Stimulated activated CD8-positive, alpha-beta memory T cell treated with anti-CD3 and anti-CD28 coated beads, Interleukin-4, amount 100 ng/mL, for 24 hours (primary cell): Measurements from ENCODE around the gene OR8S1.
"Not testable (repeated sequence)": the region's sequence is repeated elsewhere in the genome, so short reads cannot be mapped to it uniquely, and the experiment has no call there.

Experiments used
- DNase-seq: peaks from one replicate; pipeline ENCODE4 v3.0.0-alpha.2; 2020; ENCODE audit warnings: low read depth

OR8S1 gene

DNA sequence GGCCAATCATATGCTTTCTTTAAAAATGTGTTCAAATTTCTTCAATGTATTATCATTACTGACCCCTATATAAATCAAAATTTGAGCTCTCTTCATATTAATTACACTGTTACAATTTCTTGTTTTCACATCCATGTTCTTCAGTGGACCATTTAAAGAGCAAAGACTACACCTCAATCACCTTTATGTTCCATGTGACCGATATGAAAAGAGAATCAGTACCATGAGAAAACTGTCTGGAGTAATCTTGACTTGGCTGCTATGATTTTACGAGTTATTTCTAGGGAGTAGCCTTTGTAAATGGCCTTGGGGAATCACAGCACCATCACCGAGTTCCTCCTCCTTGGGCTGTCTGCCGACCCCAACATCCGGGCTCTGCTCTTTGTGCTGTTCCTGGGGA is at the start of gene OR8S1:
Gene OR8S1 (plus strand): TSS at position 301 of the 400 bp plus-strand sequence. CDS start 0 bp downstream, at position 301.
- no peak for DNase-seq

DNA sequence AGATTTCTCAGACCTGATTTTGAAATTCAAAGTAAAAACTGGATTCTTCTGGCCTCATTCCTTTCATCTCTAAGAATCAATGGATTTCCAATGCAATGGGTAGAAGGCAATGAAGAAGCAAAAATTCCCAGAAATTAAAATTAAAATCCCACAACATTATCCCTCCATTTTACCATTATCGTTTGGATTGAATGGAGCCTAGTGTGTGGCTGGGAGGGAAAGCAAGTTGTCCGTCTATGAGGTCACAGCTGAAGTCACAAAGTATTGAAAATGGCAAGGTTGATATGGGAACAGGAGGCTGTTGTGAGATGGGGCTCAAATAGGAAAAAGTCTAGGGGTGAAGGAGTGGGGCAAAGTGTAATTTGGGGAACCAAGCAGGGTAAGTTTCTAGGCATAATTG is 43.2 kb upstream of the OR8S1 start, which contains the start of gene C12orf54:
Gene C12orf54 (plus strand): TSS at position 301 of the 400 bp plus-strand sequence. CDS start 799 bp downstream, outside the sequence.
- DNase-seq: no peak

GRCh38 chr12:48482930-48483329 is 42.5 kb upstream of the OR8S1 start:
- DNase-seq: no peak

DNA sequence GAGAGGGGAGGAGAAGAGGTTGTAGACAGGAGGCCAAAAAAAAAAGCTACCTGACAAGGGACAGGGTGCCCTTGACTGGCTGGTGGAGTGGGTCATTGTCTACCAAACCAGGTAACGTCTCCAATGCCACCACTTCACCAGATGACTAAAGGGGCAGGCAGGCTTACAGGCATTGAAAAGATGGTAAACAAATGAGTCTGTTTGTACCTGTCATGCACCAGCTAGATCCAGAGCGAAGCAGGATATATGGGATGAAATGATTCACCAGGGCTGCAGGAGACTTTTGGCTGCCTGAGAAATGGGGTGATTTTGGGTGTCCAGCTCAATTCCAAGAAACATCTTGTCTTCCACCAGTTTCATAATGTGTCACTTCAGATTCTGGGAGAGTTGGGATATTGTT is 39.2 kb upstream of the OR8S1 start:
- no peak for DNase-seq

GRCh38 chr12:48486679-48487078 is 38.8 kb upstream of the OR8S1 start:
- DNase-seq: no peak

DNA sequence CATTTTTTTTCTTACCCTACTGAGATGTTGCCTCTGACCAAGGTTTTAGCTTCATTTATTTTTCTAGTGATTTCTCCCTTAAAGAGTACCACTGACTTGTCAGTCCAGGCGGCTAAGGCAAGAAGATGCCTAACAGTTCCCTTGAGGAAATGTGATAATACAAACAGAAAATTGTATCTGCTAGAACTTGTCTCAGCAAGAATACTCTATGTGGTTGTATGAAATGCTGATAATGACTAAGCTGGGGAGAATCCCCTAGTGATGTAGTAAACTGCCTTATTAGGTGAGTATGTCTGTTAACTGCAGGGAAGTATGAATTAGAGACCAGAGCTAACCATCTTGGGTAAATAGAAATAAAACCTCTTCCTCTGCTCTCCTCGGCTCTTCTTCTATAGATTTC is 36.4 kb upstream of the OR8S1 start:
- DNase-seq: no peak

DNA sequence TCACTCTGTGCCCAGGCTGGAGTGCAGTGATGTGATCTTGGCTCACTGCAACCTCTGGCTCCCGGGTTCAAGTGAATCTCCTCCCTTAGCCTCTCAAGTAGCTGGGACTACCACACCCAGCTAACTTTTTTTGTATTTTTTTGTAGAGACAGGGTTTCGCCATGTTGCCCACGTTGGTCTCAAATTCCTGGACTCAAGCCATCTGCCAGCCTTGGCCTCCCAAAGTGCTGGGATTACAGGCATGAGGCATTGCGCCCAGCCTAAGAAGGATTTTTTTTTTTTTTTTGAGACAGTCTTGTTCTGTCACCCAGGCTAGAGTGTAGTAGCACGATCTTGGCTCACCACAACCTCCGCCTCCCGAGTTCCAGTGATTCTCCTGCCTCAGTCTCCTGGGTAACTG is 36.0 kb upstream of the OR8S1 start:
- not testable (repeated sequence) for DNase-seq

- not testable (repeated sequence) for DNase-seq
Measured at GRCh38 chr12:48500281-48500680, 25.2 kb upstream of the OR8S1 start.

DNA sequence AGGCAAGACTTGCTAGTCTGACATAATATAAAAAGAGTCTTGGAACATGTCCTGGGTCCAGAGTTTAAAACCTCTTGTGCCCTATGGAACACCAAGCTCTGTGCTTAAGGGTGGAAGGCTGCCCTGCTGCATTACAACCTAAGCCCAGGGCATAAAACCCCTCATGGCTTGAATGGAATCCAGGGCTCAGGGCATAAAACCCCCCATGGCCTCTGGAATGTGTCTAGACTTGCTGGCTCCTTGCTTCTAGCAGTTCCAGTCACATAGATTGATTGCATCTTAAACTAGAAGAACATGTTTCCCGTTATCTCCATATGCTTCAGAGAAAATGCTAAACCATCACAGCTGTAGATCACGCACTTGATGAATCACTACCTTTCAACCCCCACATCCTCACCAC is 18.6 kb upstream of the OR8S1 start:
- DNase-seq: not testable (repeated sequence)

DNA sequence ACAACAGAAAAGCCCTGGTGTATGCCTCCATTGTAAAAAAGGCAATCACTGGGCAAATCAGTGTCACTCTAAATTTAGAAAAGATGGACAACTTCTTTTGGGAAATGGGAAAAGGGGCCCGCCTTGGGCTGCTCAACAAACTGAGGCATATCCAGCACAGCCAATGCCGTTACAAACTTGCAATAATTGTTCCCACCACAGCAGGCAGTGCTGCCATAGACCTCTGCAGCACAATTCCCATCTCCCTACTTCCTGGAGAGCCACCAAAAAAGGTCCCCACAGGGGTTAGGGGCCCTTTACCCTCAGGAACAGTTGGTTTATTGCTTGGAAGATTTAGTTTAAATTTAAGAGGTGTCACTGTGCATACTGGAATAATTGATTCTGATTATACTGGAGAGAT is 16.4 kb upstream of the OR8S1 start:
- DNase-seq: no peak

- DNase-seq: no peak
Measured at GRCh38 chr12:48510111-48510510, 15.3 kb upstream of the OR8S1 start.

- no peak for DNase-seq
Measured at GRCh38 chr12:48512855-48513254, 12.6 kb upstream of the OR8S1 start.

DNA sequence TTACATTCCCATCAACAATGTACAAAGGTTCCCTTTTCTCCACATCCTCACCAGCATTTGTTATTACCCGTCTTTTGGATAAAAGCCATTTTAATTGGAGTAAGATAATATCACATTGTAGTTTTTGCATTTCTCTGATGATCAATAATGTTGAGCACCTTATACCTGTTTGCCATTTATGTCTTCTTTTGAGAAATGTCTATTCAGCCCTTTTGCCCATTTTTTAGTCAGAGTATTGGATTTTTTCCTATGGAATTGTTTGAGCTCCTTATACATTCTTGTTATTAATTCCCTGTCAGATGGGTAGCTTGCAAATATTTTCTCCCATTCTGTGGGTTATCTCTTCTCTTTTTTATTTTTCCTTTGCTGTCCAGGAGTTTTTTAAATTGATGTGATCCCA is 10.7 kb upstream of the OR8S1 start:
- no peak for DNase-seq

GRCh38 chr12:48520381-48520780 is 5.1 kb upstream of the OR8S1 start:
- DNase-seq: not testable (repeated sequence)

DNA sequence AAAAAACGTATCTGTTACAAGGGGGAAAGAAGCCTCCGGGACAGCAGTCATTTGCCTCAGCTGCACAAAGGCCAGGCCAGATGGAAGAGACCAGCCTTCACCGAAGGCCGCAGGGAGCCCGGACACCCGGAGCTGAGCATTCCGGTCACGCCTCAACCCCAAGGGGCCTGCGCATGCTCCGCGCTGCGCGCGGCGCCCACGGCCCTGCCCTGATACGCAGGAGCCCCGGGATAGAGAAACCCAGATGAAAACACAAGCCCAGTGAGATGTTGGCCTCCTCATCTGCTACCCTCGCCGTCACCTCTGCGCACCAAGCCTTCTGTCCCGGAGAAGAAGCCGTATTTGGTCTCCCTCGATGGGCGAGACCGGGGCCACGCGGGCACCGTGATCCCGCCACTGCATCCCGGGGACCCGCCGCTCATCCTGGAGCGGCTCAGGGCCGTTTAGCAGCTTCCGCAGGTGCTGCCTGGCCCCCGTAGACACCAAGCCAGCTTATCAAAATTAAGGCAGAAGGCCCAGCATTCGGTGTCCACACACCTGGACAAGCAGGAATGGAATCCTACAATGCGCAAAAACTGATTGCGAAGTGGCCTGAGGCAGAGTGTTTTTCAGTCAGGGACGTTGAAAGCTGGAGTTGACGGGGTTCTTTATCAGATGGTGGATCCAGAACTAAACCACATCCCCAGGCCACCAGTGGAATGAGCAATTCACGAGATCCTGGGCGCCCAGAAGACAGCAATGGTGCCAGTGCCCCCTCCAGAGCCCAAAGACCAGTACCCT is 2.6 kb downstream of the OR8S1 start:
- DNase-seq: no peak

GRCh38 chr12:48532601-48533000 is 7.2 kb downstream of the OR8S1 start:
- no peak for DNase-seq

DNA sequence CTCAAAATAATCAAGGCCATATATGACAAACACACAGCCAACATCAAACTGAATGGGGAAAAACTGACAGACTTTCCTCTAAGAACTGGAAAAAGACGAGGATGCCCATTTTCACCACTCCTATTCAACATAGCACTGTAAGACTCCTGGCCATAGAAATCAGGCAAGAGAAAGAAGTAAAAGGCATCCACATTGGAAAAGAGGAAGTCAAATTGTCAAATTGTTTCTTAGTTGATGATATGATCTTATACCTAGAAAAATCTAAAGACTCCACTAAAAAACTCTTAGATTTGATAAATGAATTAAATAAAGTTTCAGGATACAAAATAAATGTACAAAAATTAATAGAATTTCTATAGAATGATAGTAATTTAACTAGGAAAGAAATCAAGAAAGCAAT is 11.2 kb downstream of the OR8S1 start:
- DNase-seq: no peak

- peak; percentile 30 for DNase-seq
Measured at GRCh38 chr12:48542300-48542928, 17.0 kb downstream of the OR8S1 start.

DNA sequence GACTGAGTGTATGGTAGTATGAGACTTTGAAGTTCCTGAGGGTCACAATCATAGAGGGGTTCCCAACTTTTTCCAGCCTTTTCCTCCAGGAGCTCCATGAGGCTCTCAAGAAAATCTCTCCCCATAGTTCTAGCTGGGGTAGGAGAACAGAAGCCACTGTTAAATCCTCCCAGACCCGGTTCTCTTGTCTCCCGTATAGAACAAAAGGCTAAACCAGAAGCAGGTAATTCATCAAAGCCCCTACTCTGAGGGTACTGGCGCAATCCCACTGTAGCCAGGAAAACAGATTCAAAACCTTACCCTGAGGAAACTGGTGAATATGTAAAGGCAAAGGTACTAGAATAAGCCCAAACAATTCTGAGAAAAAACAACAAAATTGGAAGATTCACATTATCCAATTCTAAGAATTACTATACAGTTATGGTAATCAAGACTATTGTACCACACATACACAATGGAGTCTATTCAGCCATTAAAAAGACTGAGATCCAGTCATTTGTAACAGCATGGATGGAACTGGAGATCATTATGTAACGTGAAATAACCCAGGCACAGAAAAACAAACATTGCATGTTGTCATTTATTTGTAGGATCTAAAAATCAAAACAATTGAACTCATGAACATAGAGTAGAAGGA is 20.5 kb downstream of the OR8S1 start:
- DNase-seq: no peak

DNA sequence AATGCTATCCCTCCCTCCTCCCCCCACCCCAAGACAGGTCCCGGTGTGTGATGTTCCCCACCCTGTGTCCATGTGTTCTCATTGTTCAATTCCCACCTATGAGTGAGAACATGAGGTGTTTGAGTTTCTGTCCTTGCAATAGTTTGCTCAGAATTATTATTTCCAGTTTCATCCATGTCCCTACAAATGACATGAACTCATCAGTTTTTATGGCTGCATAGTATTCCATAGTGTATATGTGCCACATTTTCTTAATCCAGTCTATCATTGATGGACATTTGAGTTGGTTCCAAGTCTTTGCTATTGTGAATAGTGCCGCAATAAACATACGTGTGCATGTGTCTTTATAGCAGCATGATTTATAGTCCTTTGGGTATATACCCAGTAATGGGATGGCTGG is 21.6 kb downstream of the OR8S1 start:
- not testable (repeated sequence) for DNase-seq

DNA sequence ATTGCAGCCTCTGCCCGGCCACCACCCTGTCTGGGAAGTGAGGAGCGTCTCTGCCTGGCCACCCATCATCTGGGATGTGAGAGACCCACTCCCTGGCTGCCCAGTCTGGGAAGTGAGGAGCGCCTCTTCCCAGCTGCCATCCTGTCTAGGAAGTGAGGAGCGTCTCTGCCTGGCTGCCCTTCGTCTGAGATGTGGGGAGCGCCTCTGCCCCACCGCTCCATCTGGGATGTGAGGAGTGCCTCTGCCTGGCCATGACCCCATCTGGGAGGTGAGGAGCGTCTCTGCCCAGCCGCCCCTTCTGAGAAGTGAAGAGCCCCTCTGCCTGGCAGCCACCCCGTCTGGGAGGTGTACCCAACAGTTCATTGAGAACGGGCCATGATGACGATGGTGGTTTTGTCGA is 26.2 kb downstream of the OR8S1 start:
- DNase-seq: not testable (repeated sequence)

DNA sequence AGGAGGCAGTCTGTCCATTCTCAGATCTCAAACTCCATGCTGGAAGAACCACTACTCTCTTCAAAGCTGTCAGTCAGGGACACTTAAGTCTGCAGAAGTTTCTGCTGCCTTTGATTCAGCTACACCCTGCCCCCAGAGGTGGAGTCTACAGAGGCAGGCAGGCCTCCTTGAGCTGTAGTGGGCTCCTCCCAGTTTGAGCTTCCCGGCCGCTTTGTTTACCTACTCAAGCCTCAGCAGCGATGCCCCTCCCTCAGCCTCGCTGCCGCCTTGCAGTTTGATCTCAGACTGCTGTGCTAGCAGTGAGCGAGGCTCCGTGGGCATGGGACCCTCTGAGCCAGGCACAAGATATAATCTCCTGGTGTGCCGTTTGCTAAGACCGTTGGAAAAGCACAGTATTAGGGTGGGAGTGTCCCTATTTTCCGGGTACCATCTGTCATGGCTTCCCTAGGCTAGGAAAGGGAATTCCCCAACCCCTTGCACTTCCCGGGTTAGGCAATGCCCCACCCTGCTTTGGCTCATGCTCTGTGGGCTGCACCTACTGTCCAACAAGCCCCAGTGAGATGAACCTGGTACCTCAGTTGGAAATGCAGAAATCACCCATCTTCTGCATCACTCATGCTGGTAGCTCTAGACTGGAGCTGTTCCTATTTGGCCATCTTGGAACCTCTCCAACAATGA is 28.4 kb downstream of the OR8S1 start:
- not testable (repeated sequence) for DNase-seq
